HepG2 (cell line): ENCODE results near the gene HIVEP2. TPM values are rescaled to one million over a fixed set of nuclear protein-coding genes. Genes with fewer than 3 reads are reported as not detected.

Source experiments
- E2F2 ChIP-seq: sonication (generic); formaldehyde crosslinking; IDR thresholded peaks from 2 replicates; pipeline ENCODE4 v1.4.0; 2020; ENCODE audit warnings: missing genetic modification reagents, borderline replicate concordance
- FLYWCH1 ChIP-seq: sonication (generic); formaldehyde crosslinking; IDR thresholded peaks from 2 replicates; pipeline ENCODE4 v1.8.1; 2023; ENCODE audit warnings: mild to moderate bottlenecking, missing genetic modification reagents
- FOXP1 ChIP-seq, 2 experiments: fragments of 450-650 bp in 1 of 2; IDR thresholded peaks; 2 replicates each; pipeline ENCODE4 v1.6.1; 2017 to 2018; ENCODE audit warnings: antibody characterized with exemption in 1 of 2
- GATA4 ChIP-seq: sonication (generic); IDR thresholded peaks from 2 replicates; pipeline ENCODE4 v1.6.1; 2016; ENCODE audit warnings: antibody characterized with exemption, low read depth, borderline replicate concordance
- IRF1 ChIP-seq: sonication (generic); formaldehyde crosslinking; IDR thresholded peaks from 2 replicates; pipeline ENCODE4 v1.4.0; 2020; ENCODE audit warnings: low read depth, mild to moderate bottlenecking, missing genetic modification reagents
- JARID2 ChIP-seq: sonication (generic); formaldehyde crosslinking; IDR thresholded peaks from 2 replicates; pipeline ENCODE4 v1.8.1; 2023; ENCODE audit warnings: missing genetic modification reagents, inconsistent platforms; ENCODE audit not compliant: insufficient replicate concordance
- PBX3 ChIP-seq: sonication (generic); formaldehyde crosslinking; IDR thresholded peaks from 2 replicates; pipeline ENCODE4 v1.8.1; 2023; ENCODE audit warnings: missing genetic modification reagents, inconsistent platforms, borderline replicate concordance
- PHF5A ChIP-seq: IDR thresholded peaks from one replicate; pipeline ENCODE4 v1.6.1; 2018; ENCODE audit warnings: low read depth, missing genetic modification reagents; ENCODE audit not compliant: unreplicated experiment
- ZFX ChIP-seq: sonication (generic); formaldehyde crosslinking; IDR thresholded peaks from 2 replicates; pipeline ENCODE4 v1.4.0; 2020; ENCODE audit warnings: mild to moderate bottlenecking, low read depth, missing genetic modification reagents, moderate library complexity
- ZNF17 ChIP-seq: sonication (generic); formaldehyde crosslinking; IDR thresholded peaks from 2 replicates; pipeline ENCODE4 v1.5.0; 2020; ENCODE audit warnings: mild to moderate bottlenecking, missing genetic modification reagents
- ZNF564 ChIP-seq: sonication (generic); formaldehyde crosslinking; IDR thresholded peaks from 2 replicates; pipeline ENCODE4 v1.8.1; 2023; ENCODE audit warnings: mild to moderate bottlenecking, missing genetic modification reagents
- polyA plus RNA-seq, 8 experiments: library from polyadenylated mRNA; depleted of rRNA in 3 of 8; stranded (reverse) in 7 of 8; unstranded in 1 of 8; fragments of >200 nt; fragmentation: Illumina TruSeq in 4 of 8; extraction: Trizol in 4 of 8; gene quantifications; 2 replicates each; pipeline versions ENCODE4 v1.2.1 to v1.2.3, GENCODE V29; 2011 to 2016; ENCODE audit warnings: low read depth in 4 of 8, missing spikeins in 1 of 8, mixed read lengths in 1 of 8; ENCODE audit not compliant: insufficient read depth in 1 of 8
- total RNA-seq, 5 experiments: library from RNA; depleted of rRNA; stranded (reverse); fragments of >200 nt; fragmentation: Illumina TruSeq; extraction: Trizol; gene quantifications; 2 replicates each; pipeline ENCODE4 v1.2.3, GENCODE V29; 2016; ENCODE audit warnings: low read depth in 1 of 5
- TF ChIP-seq, protein P1 (sequence below): sonication (generic); formaldehyde crosslinking; IDR thresholded peaks from 2 replicates; pipeline ENCODE4 v1.8.0; 2022; ENCODE audit warnings: missing genetic modification reagents, mild to moderate bottlenecking, moderate library complexity, borderline replicate concordance
- TF ChIP-seq, protein P2 (sequence below): sonication (generic); formaldehyde crosslinking; IDR thresholded peaks from 2 replicates; pipeline ENCODE4 v1.4.0; 2020; ENCODE audit warnings: mild to moderate bottlenecking, missing genetic modification reagents
- TF ChIP-seq, protein P3 (sequence below): sonication (generic); formaldehyde crosslinking; IDR thresholded peaks from 2 replicates; pipeline ENCODE4 v1.8.1; 2023; ENCODE audit warnings: mild to moderate bottlenecking, inconsistent platforms, moderate library complexity, missing genetic modification reagents, borderline replicate concordance

Gene HIVEP2
- total and polyA plus RNA-seq, 2 of the 13 experiments (the other 11 are each of a cell fraction or from before 2014, with no cell fraction given), result 3.4 to 12.9 TPM

- TF ChIP-seq, protein P1, sequence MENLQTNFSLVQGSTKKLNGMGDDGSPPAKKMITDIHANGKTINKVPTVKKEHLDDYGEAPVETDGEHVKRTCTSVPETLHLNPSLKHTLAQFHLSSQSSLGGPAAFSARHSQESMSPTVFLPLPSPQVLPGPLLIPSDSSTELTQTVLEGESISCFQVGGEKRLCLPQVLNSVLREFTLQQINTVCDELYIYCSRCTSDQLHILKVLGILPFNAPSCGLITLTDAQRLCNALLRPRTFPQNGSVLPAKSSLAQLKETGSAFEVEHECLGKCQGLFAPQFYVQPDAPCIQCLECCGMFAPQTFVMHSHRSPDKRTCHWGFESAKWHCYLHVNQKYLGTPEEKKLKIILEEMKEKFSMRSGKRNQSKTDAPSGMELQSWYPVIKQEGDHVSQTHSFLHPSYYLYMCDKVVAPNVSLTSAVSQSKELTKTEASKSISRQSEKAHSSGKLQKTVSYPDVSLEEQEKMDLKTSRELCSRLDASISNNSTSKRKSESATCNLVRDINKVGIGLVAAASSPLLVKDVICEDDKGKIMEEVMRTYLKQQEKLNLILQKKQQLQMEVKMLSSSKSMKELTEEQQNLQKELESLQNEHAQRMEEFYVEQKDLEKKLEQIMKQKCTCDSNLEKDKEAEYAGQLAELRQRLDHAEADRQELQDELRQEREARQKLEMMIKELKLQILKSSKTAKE (CRISPR knock-in tag), result peak; percentile 95
- no peak for TF ChIP-seq E2F2 (CRISPR knock-in tag)
- TF ChIP-seq IRF1, result no peak
- peak; percentile 75; the same call in 1 of the 2 replicates for TF ChIP-seq ZNF564
- TF ChIP-seq JARID2 (CRISPR knock-in tag), result no peak
- TF ChIP-seq ZNF17 (CRISPR knock-in tag), result no peak
- no peak for TF ChIP-seq FLYWCH1 (CRISPR knock-in tag)
- TF ChIP-seq, protein P2, sequence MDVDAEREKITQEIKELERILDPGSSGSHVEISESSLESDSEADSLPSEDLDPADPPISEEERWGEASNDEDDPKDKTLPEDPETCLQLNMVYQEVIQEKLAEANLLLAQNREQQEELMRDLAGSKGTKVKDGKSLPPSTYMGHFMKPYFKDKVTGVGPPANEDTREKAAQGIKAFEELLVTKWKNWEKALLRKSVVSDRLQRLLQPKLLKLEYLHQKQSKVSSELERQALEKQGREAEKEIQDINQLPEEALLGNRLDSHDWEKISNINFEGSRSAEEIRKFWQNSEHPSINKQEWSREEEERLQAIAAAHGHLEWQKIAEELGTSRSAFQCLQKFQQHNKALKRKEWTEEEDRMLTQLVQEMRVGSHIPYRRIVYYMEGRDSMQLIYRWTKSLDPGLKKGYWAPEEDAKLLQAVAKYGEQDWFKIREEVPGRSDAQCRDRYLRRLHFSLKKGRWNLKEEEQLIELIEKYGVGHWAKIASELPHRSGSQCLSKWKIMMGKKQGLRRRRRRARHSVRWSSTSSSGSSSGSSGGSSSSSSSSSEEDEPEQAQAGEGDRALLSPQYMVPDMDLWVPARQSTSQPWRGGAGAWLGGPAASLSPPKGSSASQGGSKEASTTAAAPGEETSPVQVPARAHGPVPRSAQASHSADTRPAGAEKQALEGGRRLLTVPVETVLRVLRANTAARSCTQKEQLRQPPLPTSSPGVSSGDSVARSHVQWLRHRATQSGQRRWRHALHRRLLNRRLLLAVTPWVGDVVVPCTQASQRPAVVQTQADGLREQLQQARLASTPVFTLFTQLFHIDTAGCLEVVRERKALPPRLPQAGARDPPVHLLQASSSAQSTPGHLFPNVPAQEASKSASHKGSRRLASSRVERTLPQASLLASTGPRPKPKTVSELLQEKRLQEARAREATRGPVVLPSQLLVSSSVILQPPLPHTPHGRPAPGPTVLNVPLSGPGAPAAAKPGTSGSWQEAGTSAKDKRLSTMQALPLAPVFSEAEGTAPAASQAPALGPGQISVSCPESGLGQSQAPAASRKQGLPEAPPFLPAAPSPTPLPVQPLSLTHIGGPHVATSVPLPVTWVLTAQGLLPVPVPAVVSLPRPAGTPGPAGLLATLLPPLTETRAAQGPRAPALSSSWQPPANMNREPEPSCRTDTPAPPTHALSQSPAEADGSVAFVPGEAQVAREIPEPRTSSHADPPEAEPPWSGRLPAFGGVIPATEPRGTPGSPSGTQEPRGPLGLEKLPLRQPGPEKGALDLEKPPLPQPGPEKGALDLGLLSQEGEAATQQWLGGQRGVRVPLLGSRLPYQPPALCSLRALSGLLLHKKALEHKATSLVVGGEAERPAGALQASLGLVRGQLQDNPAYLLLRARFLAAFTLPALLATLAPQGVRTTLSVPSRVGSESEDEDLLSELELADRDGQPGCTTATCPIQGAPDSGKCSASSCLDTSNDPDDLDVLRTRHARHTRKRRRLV (CRISPR knock-in tag), result no peak
- no peak for TF ChIP-seq PBX3 (CRISPR knock-in tag)
- TF ChIP-seq, protein P3, sequence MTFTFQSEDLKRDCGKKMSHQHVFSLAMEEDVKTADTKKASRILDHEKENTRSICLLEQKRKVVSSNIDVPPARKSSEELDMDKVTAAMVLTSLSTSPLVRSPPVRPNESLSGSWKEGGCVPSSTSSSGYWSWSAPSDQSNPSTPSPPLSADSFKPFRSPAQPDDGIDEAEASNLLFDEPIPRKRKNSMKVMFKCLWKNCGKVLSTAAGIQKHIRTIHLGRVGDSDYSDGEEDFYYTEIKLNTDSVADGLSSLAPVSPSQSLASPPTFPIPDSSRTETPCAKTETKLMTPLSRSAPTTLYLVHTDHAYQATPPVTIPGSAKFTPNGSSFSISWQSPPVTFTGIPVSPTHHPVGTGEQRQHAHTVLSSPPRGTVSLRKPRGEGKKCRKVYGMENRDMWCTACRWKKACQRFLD, result no peak
- TF ChIP-seq GATA4, result peak; percentile 72
- peak; percentile 86 for TF ChIP-seq ZFX (CRISPR knock-in tag)
- TF ChIP-seq FOXP1 (IDR thresholded peaks at IDR 0.05), result peak; percentile 74; the same call in 1 of the 2 replicates
- peak; percentile 95 for TF ChIP-seq FOXP1 (CRISPR knock-in tag; IDR thresholded peaks at IDR 0.05)
- TF ChIP-seq PHF5A, result peak; percentile 44
These were observed 99.1 kb downstream of the HIVEP2 start (continued) for GRCh38 chr6:142845624-142846458.
